ENCODE data around the gene EXOC3L1.
A peak's percentile ranks its signal among the peaks of the same experiment; 100 is the strongest.

EXOC3L1 gene

DNA sequence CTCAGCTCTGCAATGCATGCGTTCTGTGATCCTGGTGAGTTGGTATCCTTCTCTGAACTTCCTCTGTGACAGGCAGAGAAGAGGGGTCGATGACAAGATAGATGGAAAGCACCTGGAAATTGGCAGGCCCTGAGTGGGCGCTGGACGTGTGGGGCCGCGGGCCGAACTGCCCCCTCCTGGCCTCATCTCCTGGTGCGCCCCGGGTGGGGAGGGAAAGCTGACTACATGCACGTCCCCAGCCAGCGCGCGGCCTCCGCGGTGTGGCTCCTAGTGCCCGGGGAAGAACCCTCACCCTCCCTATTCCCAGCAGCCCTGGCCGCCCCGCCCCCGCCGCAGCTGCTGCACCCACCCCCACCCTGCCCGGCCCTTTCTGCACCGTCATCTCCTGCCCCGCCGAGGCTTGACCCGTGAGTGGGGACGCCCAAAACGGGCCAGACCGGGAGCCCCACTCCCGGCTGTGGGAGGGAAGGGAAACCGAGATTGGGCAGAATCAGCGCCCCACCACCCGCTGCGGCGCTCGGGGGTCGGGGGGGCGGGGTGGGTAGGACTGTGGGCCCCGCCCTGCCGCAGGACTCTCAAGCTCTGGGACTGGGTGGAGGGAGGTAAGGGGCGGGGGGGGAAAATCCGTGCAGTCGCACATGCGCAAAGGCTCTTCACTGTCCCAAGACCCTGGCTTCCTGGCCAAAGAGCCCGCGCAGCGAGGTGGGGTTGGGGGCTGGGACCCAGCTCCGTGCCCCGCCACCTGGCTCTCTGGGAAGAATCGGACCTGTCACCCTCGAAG is 19.6 kb downstream of the EXOC3L1 start, which contains the start of gene NOL3:
Gene NOL3 (plus strand): TSS at position 371 of the 781 bp plus-strand sequence.
- peak within 1 kb of the TSS; percentile 59; the same call in 1 of the 2 replicates for H3K27ac ChIP-seq (ENCODE audit: extremely low read depth, low read depth, low read length)
- peaks cover 0 to 5% of the 10 kb centered on the region in 2 experiments; a peak in 1 of 3 replicates for H3K36me3 ChIP-seq (ENCODE audit: control insufficient read depth in 2 of 2, insufficient read depth in 1 of 2, low read length in 2 of 2)
- peak within 1 kb of the TSS; percentile 36 for H3K4me3 ChIP-seq (ENCODE audit: low read depth, low read length)
- peaks cover 9% of the 10 kb centered on the region for H3K4me1 ChIP-seq (ENCODE audit: control insufficient read depth, insufficient read depth, low read length)
- POLR2A ChIA-PET, result interaction anchor here (1.7 kb wide), 1 partner anchor 15 kb away, joined by 5 read pairs; no protein-coding TSS in a partner anchor
- CTCF ChIA-PET, result interaction anchor here (0.6 to 1.6 kb wide), 12 partner anchors 10 to 300 kb away, joined by 3 to 11 read pairs (median 4); partner anchors contain the start of genes FBXL8 and TRADD
- H3K9me3 ChIP-seq (ENCODE audit: control insufficient read depth, insufficient read depth, low read depth, low read length), result no peaks in the 10 kb centered on the region
- TF ChIP-seq KLF8 (tag by site-specific recombination; IDR thresholded peaks at IDR 0.05), result no peak
- TF ChIP-seq, protein P1, sequence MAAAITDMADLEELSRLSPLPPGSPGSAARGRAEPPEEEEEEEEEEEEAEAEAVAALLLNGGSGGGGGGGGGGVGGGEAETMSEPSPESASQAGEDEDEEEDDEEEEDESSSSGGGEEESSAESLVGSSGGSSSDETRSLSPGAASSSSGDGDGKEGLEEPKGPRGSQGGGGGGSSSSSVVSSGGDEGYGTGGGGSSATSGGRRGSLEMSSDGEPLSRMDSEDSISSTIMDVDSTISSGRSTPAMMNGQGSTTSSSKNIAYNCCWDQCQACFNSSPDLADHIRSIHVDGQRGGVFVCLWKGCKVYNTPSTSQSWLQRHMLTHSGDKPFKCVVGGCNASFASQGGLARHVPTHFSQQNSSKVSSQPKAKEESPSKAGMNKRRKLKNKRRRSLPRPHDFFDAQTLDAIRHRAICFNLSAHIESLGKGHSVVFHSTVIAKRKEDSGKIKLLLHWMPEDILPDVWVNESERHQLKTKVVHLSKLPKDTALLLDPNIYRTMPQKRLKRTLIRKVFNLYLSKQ (tag by site-specific recombination; IDR thresholded peaks at IDR 0.05; ENCODE audit: borderline replicate concordance), result no peak
- TF ChIP-seq, protein P2, sequence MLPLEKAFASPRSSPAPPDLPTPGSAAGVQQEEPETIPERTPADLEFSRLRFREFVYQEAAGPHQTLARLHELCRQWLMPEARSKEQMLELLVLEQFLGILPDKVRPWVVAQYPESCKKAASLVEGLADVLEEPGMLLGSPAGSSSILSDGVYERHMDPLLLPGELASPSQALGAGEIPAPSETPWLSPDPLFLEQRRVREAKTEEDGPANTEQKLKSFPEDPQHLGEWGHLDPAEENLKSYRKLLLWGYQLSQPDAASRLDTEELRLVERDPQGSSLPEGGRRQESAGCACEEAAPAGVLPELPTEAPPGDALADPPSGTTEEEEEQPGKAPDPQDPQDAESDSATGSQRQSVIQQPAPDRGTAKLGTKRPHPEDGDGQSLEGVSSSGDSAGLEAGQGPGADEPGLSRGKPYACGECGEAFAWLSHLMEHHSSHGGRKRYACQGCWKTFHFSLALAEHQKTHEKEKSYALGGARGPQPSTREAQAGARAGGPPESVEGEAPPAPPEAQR (tag by site-specific recombination; IDR thresholded peaks at IDR 0.05), result no peak
- TF ChIP-seq, protein P3, sequence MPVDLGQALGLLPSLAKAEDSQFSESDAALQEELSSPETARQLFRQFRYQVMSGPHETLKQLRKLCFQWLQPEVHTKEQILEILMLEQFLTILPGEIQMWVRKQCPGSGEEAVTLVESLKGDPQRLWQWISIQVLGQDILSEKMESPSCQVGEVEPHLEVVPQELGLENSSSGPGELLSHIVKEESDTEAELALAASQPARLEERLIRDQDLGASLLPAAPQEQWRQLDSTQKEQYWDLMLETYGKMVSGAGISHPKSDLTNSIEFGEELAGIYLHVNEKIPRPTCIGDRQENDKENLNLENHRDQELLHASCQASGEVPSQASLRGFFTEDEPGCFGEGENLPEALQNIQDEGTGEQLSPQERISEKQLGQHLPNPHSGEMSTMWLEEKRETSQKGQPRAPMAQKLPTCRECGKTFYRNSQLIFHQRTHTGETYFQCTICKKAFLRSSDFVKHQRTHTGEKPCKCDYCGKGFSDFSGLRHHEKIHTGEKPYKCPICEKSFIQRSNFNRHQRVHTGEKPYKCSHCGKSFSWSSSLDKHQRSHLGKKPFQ (tag by site-specific recombination; IDR thresholded peaks at IDR 0.05), result no peak
- no peak for TF ChIP-seq PRDM1 (tag by site-specific recombination; IDR thresholded peaks at IDR 0.05)
- TF ChIP-seq, protein P4, sequence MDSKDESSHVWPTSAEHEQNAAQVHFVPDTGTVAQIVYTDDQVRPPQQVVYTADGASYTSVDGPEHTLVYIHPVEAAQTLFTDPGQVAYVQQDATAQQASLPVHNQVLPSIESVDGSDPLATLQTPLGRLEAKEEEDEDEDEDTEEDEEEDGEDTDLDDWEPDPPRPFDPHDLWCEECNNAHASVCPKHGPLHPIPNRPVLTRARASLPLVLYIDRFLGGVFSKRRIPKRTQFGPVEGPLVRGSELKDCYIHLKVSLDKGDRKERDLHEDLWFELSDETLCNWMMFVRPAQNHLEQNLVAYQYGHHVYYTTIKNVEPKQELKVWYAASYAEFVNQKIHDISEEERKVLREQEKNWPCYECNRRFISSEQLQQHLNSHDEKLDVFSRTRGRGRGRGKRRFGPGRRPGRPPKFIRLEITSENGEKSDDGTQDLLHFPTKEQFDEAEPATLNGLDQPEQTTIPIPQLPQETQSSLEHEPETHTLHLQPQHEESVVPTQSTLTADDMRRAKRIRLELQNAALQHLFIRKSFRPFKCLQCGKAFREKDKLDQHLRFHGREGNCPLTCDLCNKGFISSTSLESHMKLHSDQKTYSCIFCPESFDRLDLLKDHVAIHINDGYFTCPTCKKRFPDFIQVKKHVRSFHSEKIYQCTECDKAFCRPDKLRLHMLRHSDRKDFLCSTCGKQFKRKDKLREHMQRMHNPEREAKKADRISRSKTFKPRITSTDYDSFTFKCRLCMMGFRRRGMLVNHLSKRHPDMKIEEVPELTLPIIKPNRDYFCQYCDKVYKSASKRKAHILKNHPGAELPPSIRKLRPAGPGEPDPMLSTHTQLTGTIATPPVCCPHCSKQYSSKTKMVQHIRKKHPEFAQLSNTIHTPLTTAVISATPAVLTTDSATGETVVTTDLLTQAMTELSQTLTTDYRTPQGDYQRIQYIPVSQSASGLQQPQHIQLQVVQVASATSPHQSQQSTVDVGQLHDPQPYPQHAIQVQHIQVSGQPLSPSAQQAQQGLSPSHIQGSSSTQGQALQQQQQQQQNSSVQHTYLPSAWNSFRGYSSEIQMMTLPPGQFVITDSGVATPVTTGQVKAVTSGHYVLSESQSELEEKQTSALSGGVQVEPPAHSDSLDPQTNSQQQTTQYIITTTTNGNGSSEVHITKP (tag by site-specific recombination; IDR thresholded peaks at IDR 0.05), result peak; percentile 98
- TF ChIP-seq, protein P5, sequence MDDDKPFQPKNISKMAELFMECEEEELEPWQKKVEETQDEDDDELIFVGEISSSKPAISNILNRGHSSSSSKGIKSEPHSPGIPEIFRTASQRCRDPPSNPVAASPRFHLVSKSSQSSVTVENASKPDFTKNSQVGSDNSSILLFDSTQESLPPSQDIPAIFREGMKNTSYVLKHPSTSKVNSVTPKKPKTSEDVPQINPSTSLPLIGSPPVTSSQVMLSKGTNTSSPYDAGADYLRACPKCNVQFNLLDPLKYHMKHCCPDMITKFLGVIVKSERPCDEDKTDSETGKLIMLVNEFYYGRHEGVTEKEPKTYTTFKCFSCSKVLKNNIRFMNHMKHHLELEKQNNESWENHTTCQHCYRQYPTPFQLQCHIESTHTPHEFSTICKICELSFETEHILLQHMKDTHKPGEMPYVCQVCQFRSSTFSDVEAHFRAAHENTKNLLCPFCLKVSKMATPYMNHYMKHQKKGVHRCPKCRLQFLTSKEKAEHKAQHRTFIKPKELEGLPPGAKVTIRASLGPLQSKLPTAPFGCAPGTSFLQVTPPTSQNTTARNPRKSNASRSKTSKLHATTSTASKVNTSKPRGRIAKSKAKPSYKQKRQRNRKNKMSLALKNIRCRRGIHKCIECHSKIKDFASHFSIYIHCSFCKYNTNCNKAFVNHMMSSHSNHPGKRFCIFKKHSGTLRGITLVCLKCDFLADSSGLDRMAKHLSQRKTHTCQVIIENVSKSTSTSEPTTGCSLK (tag by site-specific recombination; IDR thresholded peaks at IDR 0.05), result no peak
- no peak for TF ChIP-seq ZNF501 (tag by site-specific recombination; IDR thresholded peaks at IDR 0.05)
- no peak for TF ChIP-seq ZNF426 (tag by site-specific recombination; IDR thresholded peaks at IDR 0.05)
- TF ChIP-seq ZFHX2 (tag by site-specific recombination; conservative IDR thresholded peaks at IDR 0.05), result peak; percentile 40
- no peak for TF ChIP-seq ZNF624 (tag by site-specific recombination; IDR thresholded peaks at IDR 0.05)
- TF ChIP-seq ZNF621 (tag by site-specific recombination; IDR thresholded peaks at IDR 0.05), result no peak
- 0 out of 2 replicates have a peak, but pooled peaks have one; percentile 27 for TF ChIP-seq ZBTB48 (tag by site-specific recombination; IDR thresholded peaks at IDR 0.05)
- TF ChIP-seq ZBTB17 (tag by site-specific recombination; IDR thresholded peaks at IDR 0.05), result peak; percentile 68; the same call in 1 of the 2 replicates
- TF ChIP-seq ZNF302 (tag by site-specific recombination; IDR thresholded peaks at IDR 0.05; ENCODE audit: low read depth), result no peak
- TF ChIP-seq, protein P6, sequence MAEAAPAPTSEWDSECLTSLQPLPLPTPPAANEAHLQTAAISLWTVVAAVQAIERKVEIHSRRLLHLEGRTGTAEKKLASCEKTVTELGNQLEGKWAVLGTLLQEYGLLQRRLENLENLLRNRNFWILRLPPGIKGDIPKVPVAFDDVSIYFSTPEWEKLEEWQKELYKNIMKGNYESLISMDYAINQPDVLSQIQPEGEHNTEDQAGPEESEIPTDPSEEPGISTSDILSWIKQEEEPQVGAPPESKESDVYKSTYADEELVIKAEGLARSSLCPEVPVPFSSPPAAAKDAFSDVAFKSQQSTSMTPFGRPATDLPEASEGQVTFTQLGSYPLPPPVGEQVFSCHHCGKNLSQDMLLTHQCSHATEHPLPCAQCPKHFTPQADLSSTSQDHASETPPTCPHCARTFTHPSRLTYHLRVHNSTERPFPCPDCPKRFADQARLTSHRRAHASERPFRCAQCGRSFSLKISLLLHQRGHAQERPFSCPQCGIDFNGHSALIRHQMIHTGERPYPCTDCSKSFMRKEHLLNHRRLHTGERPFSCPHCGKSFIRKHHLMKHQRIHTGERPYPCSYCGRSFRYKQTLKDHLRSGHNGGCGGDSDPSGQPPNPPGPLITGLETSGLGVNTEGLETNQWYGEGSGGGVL (tag by site-specific recombination; IDR thresholded peaks at IDR 0.05), result 0 out of 2 replicates have a peak, but pooled peaks have one; percentile 49
- TF ChIP-seq GLIS2 (tag by site-specific recombination; IDR thresholded peaks at IDR 0.05), result peak; percentile 66
- peak; percentile 36; the same call in 1 of the 2 replicates for TF ChIP-seq ZFP69B (tag by site-specific recombination; IDR thresholded peaks at IDR 0.05)
- TF ChIP-seq KLF1 (tag by site-specific recombination; IDR thresholded peaks at IDR 0.05), result peak; percentile 80
- peak; percentile 72; the same call in 1 of the 2 replicates for TF ChIP-seq ZBTB20 (tag by site-specific recombination; IDR thresholded peaks at IDR 0.05)
- TF ChIP-seq SP3 (tag by site-specific recombination; IDR thresholded peaks at IDR 0.05), result peak; percentile 46
- TF ChIP-seq KLF9 (tag by site-specific recombination; IDR thresholded peaks at IDR 0.05; ENCODE audit: low read depth), result peak; percentile 48; the same call in 1 of the 2 replicates
- no peak for TF ChIP-seq ZNF221 (tag by site-specific recombination; IDR thresholded peaks at IDR 0.05; ENCODE audit: borderline replicate concordance)
- TF ChIP-seq MZF1 (tag by site-specific recombination; IDR thresholded peaks at IDR 0.05; ENCODE audit: borderline replicate concordance), result no peak

All from HEK293 (cell line).